Ammon's horn (tissue), 1 donor: ENCODE measurements around the gene NFAT5.
"Not testable (repeated sequence)": the region's sequence is repeated elsewhere in the genome, so short reads cannot be mapped to it uniquely, and the experiment has no call there.

ENCODE experiments used
- DNase-seq: peaks from one replicate; pipeline ENCODE4 v3.0.0-alpha.2; 2016; ENCODE audit warnings: low spot score

The NFAT5 gene

GRCh38 chr16:69595127-69596036 lies 29.6 kb downstream of the NFAT5 start:
- no peak for DNase-seq

GRCh38 chr16:69596801-69597200 lies 31.0 kb downstream of the NFAT5 start:
- DNase-seq = no peak

GRCh38 chr16:69598045-69598444 lies 32.3 kb downstream of the NFAT5 start:
- DNase-seq = no peak

- DNase-seq = no peak
Measured at GRCh38 chr16:69599731-69600130, 34.0 kb downstream of the NFAT5 start.

GRCh38 chr16:69600202-69600601 lies 34.4 kb downstream of the NFAT5 start:
- no peak for DNase-seq

DNA sequence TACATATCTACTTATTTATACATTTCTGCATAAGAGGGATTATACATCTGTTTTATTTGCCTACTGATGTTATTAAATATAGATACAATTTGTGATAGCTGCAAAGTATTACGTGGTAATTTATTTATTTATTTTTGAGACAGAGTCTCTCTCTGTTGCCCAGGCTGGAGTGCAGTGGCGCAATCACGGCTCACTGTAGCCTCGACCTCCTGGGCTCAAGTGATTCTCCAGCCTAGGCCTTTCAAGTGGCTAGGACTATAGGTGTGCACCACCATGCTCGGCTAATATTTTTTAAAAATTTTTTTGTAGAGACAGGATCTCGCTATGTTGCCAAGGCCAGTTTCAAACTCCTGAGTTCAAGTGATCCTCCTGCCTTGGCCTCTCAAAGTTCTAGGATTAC lies 35.5 kb downstream of the NFAT5 start:
- no peak for DNase-seq

GRCh38 chr16:69606985-69607384 lies 41.2 kb downstream of the NFAT5 start:
- no peak for DNase-seq

DNA sequence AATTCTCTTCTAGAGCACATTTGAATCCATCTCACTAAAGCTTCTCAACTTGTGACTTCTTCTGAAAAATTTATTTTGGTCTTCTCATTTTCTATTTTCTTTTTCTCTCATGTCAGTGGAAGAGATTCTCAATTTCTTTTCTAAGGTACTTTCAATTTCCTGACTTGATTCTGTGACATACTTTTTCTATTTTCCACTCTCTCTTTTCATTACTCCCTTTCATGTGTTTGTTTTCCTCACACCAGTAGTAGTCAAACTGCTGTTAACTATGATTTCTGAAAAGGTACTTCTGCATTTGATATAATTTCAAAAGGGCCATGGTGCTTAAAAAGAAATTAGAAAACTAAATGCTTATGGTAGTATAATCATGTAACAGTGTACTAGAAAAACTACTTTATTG lies 41.9 kb downstream of the NFAT5 start:
- DNase-seq = no peak

DNA sequence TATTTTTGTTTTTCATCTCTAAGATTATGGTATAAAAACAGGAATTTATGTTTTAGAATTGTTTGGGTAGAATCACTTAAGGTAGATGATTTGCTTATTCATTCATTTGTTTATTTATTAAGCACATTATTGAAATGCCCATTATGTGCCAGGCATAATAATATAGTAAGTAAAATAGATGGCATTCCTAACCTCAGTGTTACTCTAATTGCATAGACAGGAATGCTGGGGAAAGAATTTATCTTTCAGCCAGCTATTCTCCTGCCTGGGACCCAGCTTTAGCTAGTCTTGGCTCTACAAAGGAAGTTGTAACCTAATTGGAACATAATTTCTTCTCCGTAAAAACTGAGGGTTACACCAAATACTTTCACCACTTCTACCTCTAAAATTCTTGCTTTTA lies 44.6 kb downstream of the NFAT5 start:
- DNase-seq = no peak

- DNase-seq = no peak
Measured at GRCh38 chr16:69611103-69611640, 45.4 kb downstream of the NFAT5 start.

- no peak for DNase-seq
Measured at GRCh38 chr16:69613378-69614154, 47.8 kb downstream of the NFAT5 start.

- no peak for DNase-seq
Measured at GRCh38 chr16:69615528-69615927, 49.8 kb downstream of the NFAT5 start.

GRCh38 chr16:69616082-69616481 lies 50.3 kb downstream of the NFAT5 start:
- no peak for DNase-seq

DNA sequence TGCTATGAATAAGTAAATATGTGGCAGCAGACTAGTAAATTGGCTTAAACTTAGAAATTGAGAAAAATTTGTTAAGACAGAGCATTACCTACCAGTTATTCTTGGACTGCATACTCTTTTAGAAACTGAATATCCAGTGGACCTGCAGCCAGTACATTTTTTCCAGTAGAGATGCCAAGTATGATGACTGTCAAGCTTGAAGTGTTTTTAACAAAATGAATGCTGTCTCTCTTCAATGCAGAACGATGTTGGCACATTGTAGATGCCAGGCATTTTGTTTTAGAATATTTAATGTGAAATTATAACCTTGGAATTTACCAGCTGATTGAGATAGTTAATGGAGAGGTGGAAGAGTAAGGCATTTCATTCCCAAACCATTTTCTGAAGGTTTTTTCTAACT lies 52.5 kb downstream of the NFAT5 start:
- no peak for DNase-seq

GRCh38 chr16:69618721-69619120 lies 53.0 kb downstream of the NFAT5 start:
- no peak for DNase-seq

GRCh38 chr16:69619514-69619913 lies 53.7 kb downstream of the NFAT5 start:
- DNase-seq = no peak

GRCh38 chr16:69620573-69620972 lies 54.8 kb downstream of the NFAT5 start:
- no peak for DNase-seq

DNA sequence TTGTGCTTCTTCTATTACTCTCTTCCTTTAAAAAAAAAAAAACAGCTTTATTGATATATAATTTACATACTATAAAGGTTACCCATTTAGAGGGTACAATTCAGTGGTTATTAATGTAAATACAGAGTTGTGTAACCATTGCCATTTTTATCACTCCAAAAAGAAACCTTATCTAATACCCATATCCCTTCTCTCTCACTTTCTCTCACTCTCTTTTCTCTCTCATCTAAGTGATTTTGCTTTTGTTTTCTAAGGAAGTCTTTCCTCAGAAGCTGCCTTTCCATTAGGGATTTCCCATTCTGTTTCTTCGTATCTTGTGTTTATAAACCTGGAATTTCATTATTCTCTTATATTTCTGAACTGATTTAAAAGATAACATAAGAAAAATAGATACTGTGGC lies 55.5 kb downstream of the NFAT5 start:
- DNase-seq = no peak

- DNase-seq = no peak
Measured at GRCh38 chr16:69626256-69626655, 60.5 kb downstream of the NFAT5 start.

DNA sequence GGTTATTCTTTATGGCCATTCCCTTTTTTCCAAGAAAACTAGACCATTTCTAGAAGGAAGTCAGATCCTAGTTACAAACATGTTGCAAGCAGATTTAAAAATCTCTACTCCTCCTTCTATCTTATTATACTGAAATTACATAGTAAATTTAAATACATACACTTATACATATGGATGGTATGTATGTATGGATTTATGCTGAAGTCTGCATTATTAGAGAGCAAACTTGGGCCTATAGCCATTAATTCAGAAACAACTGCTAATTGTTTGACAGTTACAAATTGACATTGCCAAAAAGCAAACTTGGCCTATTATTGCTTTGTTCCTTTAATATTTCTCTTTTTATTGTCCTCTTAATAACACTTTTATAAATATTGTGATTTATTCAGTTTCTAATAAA lies 67.1 kb downstream of the NFAT5 start:
- DNase-seq = no peak

DNA sequence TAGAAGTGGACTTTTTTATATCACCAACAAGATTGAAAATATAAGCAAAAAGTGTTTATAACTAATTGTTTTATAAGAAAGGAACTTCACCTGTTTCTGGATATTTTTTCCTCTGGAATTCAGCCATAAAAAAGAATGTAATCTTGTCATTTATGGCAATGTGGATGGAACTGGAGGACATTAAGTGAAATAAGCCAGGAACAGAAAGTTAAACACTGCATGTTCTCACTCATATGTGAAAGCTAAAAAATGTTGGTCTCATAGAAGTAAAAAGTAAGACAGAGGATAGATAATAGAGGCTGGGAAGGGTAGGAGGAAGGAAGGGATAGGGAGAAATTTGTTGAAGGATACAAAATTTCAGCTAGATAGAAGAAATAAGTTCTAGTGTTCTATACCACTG lies 67.6 kb downstream of the NFAT5 start:
- no peak for DNase-seq

- DNase-seq = not testable (repeated sequence)
Measured at GRCh38 chr16:69636563-69637146, 70.9 kb downstream of the NFAT5 start.
